IPS-15b (cell line): ENCODE data around the gene CYP1A2.

ENCODE experiments used
- H3K27me3 ChIP-seq: one replicate; pipeline ENCODE4 v1.6.1; 2013; ENCODE audit warnings: low read length; ENCODE audit not compliant: control insufficient read depth, insufficient read depth
- H3K36me3 ChIP-seq: one replicate; pipeline ENCODE4 v1.6.1; 2013; ENCODE audit warnings: low read length; ENCODE audit not compliant: control insufficient read depth, insufficient read depth
- H3K4me1 ChIP-seq: one replicate; pipeline ENCODE4 v1.6.1; 2013; ENCODE audit warnings: mild to moderate bottlenecking, low read length; ENCODE audit not compliant: control insufficient read depth, insufficient read depth
- H3K4me3 ChIP-seq: one replicate; pipeline ENCODE4 v1.5.1; 2013; ENCODE audit warnings: low read depth, low read length
- H3K9ac ChIP-seq: one replicate; pipeline ENCODE4 v1.6.1; 2013; ENCODE audit warnings: low read depth, mild to moderate bottlenecking, low read length
- H3K9me3 ChIP-seq: one replicate; pipeline ENCODE4 v1.6.1; 2013; ENCODE audit warnings: mild to moderate bottlenecking, low read length; ENCODE audit not compliant: control insufficient read depth, insufficient read depth

The CYP1A2 gene

DNA sequence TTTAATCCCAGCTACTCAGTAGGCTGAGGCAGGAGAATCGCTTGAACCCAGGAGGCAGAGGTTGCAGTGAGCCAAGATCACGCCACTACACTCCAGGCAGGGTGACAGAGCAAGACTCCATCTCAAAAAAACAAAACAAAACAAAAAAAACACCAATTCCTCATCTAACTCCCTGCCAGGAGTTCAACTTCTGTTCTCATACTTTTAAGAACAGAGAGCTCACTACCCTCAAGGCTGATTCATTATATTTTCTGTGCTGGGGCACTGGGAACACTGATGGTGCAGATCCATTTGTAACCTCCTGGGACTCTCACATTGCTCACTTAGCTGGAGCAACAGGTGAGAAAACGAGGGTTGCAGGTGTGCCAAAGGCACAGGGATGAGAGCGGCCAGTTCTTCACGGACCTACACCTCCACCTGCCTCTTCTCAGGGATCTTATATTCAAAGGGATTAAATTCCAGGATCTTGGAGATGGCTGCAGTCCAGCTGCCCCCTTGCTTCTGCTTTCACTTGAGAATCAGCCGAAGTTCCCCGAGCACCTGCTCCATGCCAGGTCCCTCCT, 20.9 kb downstream of the CYP1A2 start:
- H3K4me1 ChIP-seq = peaks cover 12% of the 10 kb centered on the region
- H3K36me3 ChIP-seq = no peaks in the 10 kb centered on the region
- no peak overlapping the region for H3K9ac ChIP-seq
- H3K4me3 ChIP-seq = no peak overlapping the region
- no peaks in the 10 kb centered on the region for H3K9me3 ChIP-seq
- peaks cover 12% of the 10 kb centered on the region for H3K27me3 ChIP-seq

DNA sequence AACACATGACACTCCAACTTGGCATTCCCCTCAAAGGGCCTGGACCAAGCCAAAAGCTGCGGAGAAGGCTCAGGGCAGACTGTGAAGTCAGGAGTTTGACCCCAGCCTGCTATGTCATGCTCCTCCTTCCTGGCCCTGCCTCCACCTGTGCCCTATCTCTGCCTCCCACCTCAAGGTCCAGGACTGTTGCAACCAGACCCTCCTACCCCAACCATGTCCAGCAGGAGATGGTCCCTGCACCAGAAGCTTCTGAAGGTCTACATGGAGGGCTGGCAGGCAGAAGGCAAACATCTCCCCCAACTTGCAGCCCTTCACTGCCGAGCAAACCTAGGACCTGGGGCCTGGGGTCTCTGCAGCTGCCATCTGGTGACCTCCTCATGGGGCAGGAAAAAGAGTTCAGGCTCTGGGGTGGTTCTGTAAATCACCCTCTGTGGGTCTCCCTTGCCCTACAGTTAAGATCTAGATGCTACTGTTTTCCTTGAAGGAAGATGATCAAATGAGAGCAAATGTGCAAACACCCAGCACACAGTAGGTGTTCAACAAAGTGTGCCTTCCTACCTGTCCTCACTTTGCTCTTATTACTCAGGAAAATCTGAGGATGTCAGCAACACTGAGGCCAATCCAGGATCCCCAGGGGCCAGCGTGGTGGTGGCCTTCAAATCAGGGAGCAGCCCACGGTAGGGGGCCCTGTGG, 21.7 kb downstream of the CYP1A2 start:
- H3K9ac ChIP-seq = no peak overlapping the region
- peaks cover 18% of the 10 kb centered on the region for H3K27me3 ChIP-seq
- no peaks in the 10 kb centered on the region for H3K9me3 ChIP-seq
- H3K4me3 ChIP-seq = no peak overlapping the region
- peaks cover 12% of the 10 kb centered on the region for H3K4me1 ChIP-seq
- H3K36me3 ChIP-seq = no peaks in the 10 kb centered on the region

DNA sequence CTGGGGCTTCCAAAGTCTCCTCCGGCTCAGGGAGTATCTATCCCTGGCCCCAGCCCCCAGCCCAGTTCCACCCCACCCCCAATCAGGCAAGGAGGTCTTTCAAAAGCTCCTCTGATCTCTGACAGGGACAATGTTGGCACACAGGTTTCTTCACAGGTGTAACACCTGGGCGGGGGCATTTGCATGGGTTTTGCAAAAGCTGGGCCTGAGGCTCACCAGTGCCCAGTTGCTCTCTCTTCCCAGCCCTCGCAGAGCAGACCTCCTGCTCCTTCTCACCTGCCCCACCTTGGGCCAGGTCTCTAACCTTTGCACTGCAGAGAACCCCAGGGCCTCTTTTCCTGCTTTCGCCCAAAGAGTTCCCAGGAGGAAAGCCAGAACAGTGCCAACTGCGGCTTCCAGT, 24.7 kb downstream of the CYP1A2 start:
- H3K4me3 ChIP-seq = no peak overlapping the region
- no peaks in the 10 kb centered on the region for H3K9me3 ChIP-seq
- H3K9ac ChIP-seq = no peak overlapping the region
- peaks cover 24% of the 10 kb centered on the region for H3K27me3 ChIP-seq
- peaks cover 12% of the 10 kb centered on the region for H3K4me1 ChIP-seq
- no peaks in the 10 kb centered on the region for H3K36me3 ChIP-seq

DNA sequence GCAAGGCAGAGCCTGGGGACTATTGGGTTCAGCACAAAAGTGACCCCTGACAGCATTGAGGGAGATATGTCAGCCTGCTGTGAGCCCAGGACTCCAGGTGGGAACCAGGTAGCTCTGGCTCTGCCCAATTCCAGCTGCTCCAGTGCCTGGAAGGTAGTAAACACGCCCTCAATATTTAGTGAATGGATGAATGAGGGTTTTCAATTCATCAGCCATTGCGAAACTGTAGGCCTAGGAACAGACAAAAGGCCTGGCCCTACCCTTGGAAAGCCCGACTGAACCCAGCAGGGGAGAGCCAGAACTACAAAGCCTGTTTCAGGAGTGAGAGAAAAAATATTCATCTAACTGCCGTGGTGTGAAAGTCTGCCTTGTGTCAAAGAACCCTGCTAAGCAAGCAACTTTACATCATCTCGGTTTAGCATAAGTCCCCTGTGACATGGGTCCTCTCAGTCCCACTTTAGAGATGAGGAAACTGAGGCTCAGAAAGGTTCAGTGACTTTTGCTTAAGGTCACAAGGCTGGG, 25.1 kb downstream of the CYP1A2 start:
- no peak overlapping the region for H3K4me3 ChIP-seq
- H3K9ac ChIP-seq = no peak overlapping the region
- H3K27me3 ChIP-seq = peaks cover 24% of the 10 kb centered on the region
- H3K36me3 ChIP-seq = no peaks in the 10 kb centered on the region
- H3K9me3 ChIP-seq = no peaks in the 10 kb centered on the region
- H3K4me1 ChIP-seq = peaks cover 12% of the 10 kb centered on the region

DNA sequence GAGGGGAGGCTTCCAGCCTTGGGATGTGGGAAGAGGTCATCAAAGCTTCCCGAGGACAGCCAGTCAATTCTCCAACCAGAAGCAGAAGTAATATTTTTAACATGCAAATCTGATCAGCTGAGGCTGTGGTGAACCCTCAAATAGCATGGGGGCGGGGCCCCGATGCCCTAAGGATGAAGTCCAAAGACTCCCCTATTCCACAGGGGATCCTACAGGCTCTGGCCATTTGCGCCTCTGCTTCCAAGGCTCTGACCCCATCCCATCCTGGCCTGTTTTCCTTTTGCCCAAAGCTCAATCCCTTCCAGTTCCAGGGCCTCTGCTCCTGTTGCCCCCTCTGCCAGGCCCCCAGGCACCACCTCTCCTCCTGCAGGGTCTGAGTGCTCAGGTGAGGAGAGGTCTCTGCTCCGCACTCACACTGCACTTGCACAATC, 26.5 kb downstream of the CYP1A2 start:
- Histone ChIP-seq H3K4me3 (no peak overlapping the region), H3K9me3 (no peaks in the 10 kb centered on the region), H3K27me3 (peaks cover 25% of the 10 kb centered on the region), H3K4me1 (peaks cover 12% of the 10 kb centered on the region), H3K9ac (no peak overlapping the region), H3K36me3 (no peaks in the 10 kb centered on the region)

DNA sequence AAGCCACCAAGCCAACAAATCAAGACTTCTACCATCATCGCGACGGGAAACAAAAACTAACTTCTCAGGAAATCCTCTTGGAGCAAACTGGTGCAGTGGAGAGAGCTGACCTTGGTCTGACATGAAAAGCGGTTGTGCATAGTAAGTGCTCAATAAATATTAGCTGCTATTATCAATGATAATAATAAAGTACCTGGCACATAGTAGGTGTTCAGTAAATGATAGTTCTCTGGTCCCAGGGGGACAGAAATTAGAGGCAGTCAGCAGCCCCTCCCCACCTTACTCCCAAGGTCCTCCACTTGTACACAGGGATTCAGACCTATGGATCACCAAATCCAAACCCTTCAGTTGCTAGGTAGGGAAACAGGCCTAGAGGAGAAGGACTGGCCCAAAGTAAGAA, 27.2 kb downstream of the CYP1A2 start:
- Histone ChIP-seq H3K27me3 (peaks cover 30% of the 10 kb centered on the region), H3K4me3 (no peak overlapping the region), H3K9me3 (no peaks in the 10 kb centered on the region), H3K4me1 (peaks cover 12% of the 10 kb centered on the region), H3K36me3 (no peaks in the 10 kb centered on the region), H3K9ac (no peak overlapping the region)

DNA sequence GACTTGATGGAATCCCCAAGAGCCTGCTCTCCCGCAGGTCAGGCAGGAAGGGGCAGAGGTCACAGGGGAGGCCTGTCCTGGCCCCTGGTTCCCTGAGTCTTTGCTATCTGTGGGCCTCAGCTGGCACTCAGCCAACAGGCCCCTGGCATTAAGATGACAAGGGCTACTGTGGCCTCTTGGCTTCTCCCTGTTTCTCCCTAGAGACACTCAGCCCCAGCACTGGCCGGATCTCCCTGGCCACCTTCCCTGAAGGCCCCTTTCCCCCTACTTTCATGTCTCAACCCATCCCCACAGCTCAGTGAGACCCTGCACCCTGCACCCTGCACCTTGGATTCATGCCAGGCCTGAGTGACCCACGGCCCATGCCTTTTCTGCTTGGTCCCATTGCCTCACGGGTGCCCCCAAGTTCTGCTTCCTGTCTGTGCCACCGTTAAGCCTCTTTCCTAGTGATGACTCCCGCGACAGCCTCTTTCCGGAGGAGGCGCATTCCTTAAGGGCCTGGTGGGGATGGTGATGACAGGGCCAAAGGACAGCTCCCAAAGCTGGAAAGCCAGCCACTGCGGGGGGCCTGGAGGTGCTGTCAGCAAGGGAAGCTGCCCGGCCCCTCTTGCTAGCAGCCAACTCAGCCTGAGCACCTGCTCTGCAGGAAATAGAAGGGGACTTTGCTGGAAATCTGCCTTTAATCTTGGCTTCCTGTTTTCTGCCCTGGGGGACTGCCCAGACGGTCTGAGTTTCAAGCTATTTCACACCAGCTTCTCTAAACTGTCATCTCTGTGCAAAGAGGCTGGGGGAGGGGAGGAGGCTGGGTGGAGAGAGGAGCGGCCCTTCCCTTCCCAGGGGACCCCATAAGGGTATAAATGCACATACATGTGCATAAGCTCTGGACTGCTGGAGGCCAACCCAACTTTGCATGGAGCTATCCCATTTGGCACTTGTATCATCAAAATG, 28.4 kb downstream of the CYP1A2 start:
- Histone ChIP-seq H3K9ac (no peak overlapping the region), H3K36me3 (no peaks in the 10 kb centered on the region), H3K27me3 (peaks cover 33% of the 10 kb centered on the region), H3K4me3 (no peak overlapping the region), H3K9me3 (no peaks in the 10 kb centered on the region), H3K4me1 (peaks cover 10% of the 10 kb centered on the region)

DNA sequence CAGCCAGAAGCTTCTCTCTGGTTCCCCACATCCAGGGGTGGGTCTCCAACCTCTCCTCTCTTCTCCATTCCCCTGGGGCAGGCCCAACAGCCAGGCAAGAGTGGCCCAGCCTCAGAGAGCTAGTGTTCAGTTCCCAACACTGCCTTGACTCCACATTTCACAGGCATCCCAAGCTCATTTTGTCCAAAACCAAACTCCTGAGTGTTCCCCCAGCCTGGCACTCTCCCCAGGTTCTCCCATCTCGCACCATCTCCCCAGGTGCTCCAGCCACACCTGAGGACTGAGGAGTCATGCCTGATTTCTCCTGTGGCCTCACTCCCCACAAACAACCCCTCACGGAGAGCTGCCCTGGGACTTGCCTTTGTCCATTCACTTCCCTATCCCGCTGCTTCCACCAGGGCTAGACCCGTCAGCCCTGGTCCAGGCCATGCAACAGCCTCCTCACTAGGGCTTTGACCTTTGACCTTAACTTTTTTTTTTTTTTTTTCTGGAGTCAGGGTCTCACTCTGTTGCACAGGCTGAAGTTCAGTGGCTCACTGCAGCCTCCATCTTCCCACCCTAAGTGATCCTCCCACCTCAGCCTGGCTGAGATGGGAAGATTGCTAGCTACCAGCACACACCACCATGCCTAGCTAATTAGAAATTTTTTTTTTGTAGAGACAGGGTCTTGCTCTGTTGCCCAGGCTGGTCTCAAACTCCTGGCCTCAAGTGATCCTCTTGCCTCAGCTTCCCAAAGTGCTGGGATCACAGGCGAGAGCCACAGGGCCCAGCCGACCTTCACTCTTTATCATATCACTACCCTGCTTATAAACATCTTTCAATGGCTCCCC, 29.3 kb downstream of the CYP1A2 start:
- H3K4me1 ChIP-seq = peaks cover 10% of the 10 kb centered on the region
- no peak overlapping the region for H3K9ac ChIP-seq
- H3K27me3 ChIP-seq = peaks cover 36% of the 10 kb centered on the region
- no peaks in the 10 kb centered on the region for H3K36me3 ChIP-seq
- H3K9me3 ChIP-seq = no peaks in the 10 kb centered on the region
- H3K4me3 ChIP-seq = no peak overlapping the region

DNA sequence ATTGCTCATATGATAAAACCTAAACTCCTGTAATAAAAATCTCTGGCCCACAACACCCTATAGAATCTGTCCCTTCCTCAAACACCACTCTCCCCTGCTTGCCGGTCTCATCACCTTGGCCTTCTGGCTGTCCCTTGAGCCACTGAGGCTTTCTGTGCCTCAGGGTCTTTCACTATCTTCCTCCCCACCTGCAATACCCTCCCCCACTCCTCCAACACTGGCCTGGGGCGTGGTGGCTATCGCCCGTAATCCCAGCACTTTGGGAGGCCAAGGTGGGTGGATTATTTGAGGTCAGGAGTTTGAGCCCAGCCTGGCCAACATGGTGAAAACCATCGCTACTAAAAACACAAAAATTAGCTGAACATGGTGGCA, 29.9 kb downstream of the CYP1A2 start:
- H3K4me1 ChIP-seq = peaks cover 4% of the 10 kb centered on the region

DNA sequence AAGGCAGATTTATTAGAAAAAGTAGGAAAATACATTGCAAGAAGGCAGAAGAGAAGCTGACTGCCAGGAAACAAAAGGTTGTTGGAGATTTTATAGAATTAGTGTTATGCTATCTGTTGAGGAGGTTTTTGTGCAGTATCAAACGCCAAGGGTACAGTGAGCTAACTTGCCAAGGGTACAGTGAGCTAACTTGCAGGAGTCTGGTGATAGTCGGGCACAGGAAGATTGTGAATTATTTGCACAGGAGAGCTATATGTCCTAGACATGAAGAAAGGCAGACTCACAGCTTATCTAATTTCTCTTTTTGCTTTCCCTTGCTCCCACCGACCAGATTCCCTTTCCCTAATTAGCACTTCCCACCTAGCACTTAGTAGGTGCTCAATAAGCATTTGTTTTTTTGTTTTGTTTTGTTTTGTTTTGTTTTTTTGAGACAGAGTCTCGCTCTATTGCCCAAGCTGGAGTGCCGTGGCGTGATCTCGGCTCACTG, 30.6 kb downstream of the CYP1A2 start:
- Histone ChIP-seq H3K9me3 (no peaks in the 10 kb centered on the region), H3K9ac (no peak overlapping the region), H3K4me3 (no peak overlapping the region), H3K36me3 (no peaks in the 10 kb centered on the region), H3K4me1 (peaks cover 2% of the 10 kb centered on the region), H3K27me3 (peaks cover 42% of the 10 kb centered on the region)

More for the DNA sequence above, 29.9 kb downstream of the CYP1A2 start:
- Histone ChIP-seq H3K4me3 (no peak overlapping the region), H3K36me3 (no peaks in the 10 kb centered on the region), H3K9me3 (no peaks in the 10 kb centered on the region), H3K27me3 (peaks cover 41% of the 10 kb centered on the region), H3K9ac (no peak overlapping the region)
